DOHH2 (cell line): ENCODE data around the gene ANO8.
A peak's percentile ranks its signal among the peaks of the same experiment; 100 is the strongest.

Source experiments
- H3F3A ChIP-seq: fragments of 200-600 bp; sonication (generic), shearing (Covaris generic); 2 replicates; pipeline ENCODE4 v1.6.0; 2016; ENCODE audit warnings: antibody characterized with exemption, mild to moderate bottlenecking; ENCODE audit not compliant: control insufficient read depth, insufficient read depth
- H3K27ac ChIP-seq: fragments of 200-600 bp; sonication (generic); 2 replicates; pipeline ENCODE4 v1.5.1; 2014; ENCODE audit warnings: low read depth, mild to moderate bottlenecking, low read length, moderate library complexity
- H3K27me3 ChIP-seq: fragments of 200-600 bp; sonication (generic); 2 replicates; pipeline ENCODE4 v1.6.1; 2014; ENCODE audit warnings: mild to moderate bottlenecking, low read length, mixed read lengths; ENCODE audit not compliant: control insufficient read depth
- H3K36me3 ChIP-seq: fragments of 200-600 bp; sonication (generic); 2 replicates; pipeline ENCODE4 v1.6.1; 2014; ENCODE audit warnings: mild to moderate bottlenecking, low read length, moderate library complexity, mixed read lengths; ENCODE audit not compliant: control insufficient read depth
- H3K4me1 ChIP-seq: fragments of 200-600 bp; sonication (generic); 2 replicates; pipeline ENCODE4 v1.6.1; 2014; ENCODE audit warnings: mild to moderate bottlenecking, low read length, mixed read lengths; ENCODE audit not compliant: control insufficient read depth
- H3K4me2 ChIP-seq: fragments of 200-600 bp; sonication (generic); 2 replicates; pipeline ENCODE4 v1.6.0; 2014; ENCODE audit warnings: mild to moderate bottlenecking, low read length, moderate library complexity
- H3K4me3 ChIP-seq: fragments of 200-600 bp; sonication (generic); 2 replicates; pipeline ENCODE4 v1.5.1; 2014; ENCODE audit warnings: mild to moderate bottlenecking, low read length, mixed read lengths
- H3K79me2 ChIP-seq: fragments of 200-600 bp; sonication (generic); 2 replicates; pipeline ENCODE4 v1.6.1; 2014; ENCODE audit warnings: mild to moderate bottlenecking, low read length, mixed read lengths; ENCODE audit not compliant: control insufficient read depth
- H3K9me2 ChIP-seq: fragments of 200-600 bp; sonication (generic); replicated peaks from 2 replicates; pipeline ENCODE4 v1.6.1; 2014; ENCODE audit warnings: mild to moderate bottlenecking, low read length, mixed read lengths; ENCODE audit not compliant: control insufficient read depth
- H3K9me3 ChIP-seq: fragments of 200-600 bp; sonication (generic); 2 replicates; pipeline ENCODE4 v1.6.1; 2014; ENCODE audit warnings: antibody characterized with exemption, low read length, mixed read lengths; ENCODE audit not compliant: control insufficient read depth, insufficient read depth
- H4K20me1 ChIP-seq: fragments of 200-600 bp; sonication (generic); 2 replicates; pipeline ENCODE4 v1.6.0; 2014; ENCODE audit warnings: low read depth, mild to moderate bottlenecking, antibody characterized with exemption, low read length, moderate library complexity; ENCODE audit not compliant: control insufficient read depth, insufficient read depth
- EZH2phosphoT487 ChIP-seq: fragments of 200-600 bp; sonication (generic); IDR thresholded peaks from 2 replicates; pipeline ENCODE4 v1.6.1; 2017; ENCODE audit warnings: borderline replicate concordance, mild to moderate bottlenecking, antibody characterized with exemption, low read length, moderate library complexity, mixed read lengths
- TF ChIP-seq, protein P1 (sequence below): fragments of 200-600 bp; sonication (generic); IDR thresholded peaks from one replicate; pipeline ENCODE4 v1.5.1; 2014; ENCODE audit warnings: antibody characterized with exemption, mild to moderate bottlenecking, low read depth, low read length; ENCODE audit not compliant: poor library complexity, severe bottlenecking

Gene ANO8

GRCh38 chr19:17330262-17331044, 4.2 kb downstream of the ANO8 start:
- Histone ChIP-seq H3K4me1 (peaks cover 31% of the 10 kb centered on the region), H3K79me2 (no peaks in the 10 kb centered on the region), H4K20me1 (no peaks in the 10 kb centered on the region), H3K27ac (no peak overlapping the region), H3K9me2 (no peaks in the 10 kb centered on the region), H3K9me3 (peaks cover 10% of the 10 kb centered on the region; the same call in 1 of the 2 replicates), H3K27me3 (peaks cover 8% of the 10 kb centered on the region), H3K4me3 (no peak overlapping the region), H3K4me2 (no peak overlapping the region), H3F3A (peaks cover 10% of the 10 kb centered on the region), H3K36me3 (peaks cover 4% of the 10 kb centered on the region; the same call in 1 of the 2 replicates)
- TF ChIP-seq, protein P1, sequence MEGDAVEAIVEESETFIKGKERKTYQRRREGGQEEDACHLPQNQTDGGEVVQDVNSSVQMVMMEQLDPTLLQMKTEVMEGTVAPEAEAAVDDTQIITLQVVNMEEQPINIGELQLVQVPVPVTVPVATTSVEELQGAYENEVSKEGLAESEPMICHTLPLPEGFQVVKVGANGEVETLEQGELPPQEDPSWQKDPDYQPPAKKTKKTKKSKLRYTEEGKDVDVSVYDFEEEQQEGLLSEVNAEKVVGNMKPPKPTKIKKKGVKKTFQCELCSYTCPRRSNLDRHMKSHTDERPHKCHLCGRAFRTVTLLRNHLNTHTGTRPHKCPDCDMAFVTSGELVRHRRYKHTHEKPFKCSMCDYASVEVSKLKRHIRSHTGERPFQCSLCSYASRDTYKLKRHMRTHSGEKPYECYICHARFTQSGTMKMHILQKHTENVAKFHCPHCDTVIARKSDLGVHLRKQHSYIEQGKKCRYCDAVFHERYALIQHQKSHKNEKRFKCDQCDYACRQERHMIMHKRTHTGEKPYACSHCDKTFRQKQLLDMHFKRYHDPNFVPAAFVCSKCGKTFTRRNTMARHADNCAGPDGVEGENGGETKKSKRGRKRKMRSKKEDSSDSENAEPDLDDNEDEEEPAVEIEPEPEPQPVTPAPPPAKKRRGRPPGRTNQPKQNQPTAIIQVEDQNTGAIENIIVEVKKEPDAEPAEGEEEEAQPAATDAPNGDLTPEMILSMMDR: no peak

DNA sequence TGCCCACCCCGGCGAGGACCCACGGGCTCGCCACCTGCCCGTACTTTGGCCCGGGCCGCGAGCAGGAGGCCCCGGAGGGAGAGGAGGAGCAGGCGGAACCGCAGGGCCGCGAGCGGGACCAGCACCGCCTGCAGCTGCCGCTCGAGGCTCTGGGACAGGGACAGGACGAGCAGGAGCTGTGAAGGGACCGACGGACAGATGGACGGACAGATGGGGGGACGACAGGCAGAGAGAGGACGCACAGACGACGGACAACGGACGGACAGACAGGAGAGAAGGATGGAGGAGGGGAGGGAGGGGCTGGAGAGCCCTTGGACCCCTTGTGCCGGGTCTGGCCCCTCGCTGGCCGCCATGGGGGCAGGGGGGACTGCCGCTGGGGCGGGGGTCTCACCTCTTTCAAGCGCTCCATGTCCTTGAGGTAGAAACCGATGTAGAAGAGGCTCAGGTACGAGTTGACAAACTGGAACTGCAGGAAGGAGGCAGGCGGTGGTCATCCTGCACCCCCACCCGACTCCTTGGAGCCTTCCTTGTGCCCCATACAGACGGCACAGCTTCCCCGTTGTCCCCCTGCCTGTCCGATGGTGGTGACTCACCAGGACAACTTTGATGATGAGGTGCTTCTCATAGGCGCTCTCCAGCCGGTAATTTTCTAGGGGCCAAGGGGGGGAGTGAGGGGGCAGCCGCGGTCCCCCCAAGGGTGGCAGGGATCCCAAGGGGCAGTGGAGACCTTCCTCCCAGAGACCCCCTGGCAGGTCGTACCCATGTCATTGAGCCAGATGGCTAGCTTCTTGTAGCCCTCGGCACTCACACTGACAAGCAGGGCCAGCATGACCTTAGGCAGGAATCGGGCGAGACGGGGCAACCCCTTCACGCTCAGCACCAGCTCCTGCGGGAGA, 5.0 kb downstream of the ANO8 start:
- no peak for TF ChIP-seq EZH2phosphoT487
- TF ChIP-seq, protein P1: no peak
- H3K9me2 ChIP-seq: no peaks in the 10 kb centered on the region
- H3K4me1 ChIP-seq: peaks cover 24% of the 10 kb centered on the region
- H3K36me3 ChIP-seq: peaks cover 4% of the 10 kb centered on the region; the same call in 1 of the 2 replicates
- peak overlapping the region; percentile 57 for H3K4me2 ChIP-seq
- H3K27ac ChIP-seq: no peak overlapping the region
- H3K4me3 ChIP-seq: no peak overlapping the region
- peaks cover 8% of the 10 kb centered on the region for H3K27me3 ChIP-seq
- no peaks in the 10 kb centered on the region for H3K79me2 ChIP-seq
- H3K9me3 ChIP-seq: peaks cover 10% of the 10 kb centered on the region; the same call in 1 of the 2 replicates
- H4K20me1 ChIP-seq: no peaks in the 10 kb centered on the region
- H3F3A ChIP-seq: peaks cover 5% of the 10 kb centered on the region

DNA sequence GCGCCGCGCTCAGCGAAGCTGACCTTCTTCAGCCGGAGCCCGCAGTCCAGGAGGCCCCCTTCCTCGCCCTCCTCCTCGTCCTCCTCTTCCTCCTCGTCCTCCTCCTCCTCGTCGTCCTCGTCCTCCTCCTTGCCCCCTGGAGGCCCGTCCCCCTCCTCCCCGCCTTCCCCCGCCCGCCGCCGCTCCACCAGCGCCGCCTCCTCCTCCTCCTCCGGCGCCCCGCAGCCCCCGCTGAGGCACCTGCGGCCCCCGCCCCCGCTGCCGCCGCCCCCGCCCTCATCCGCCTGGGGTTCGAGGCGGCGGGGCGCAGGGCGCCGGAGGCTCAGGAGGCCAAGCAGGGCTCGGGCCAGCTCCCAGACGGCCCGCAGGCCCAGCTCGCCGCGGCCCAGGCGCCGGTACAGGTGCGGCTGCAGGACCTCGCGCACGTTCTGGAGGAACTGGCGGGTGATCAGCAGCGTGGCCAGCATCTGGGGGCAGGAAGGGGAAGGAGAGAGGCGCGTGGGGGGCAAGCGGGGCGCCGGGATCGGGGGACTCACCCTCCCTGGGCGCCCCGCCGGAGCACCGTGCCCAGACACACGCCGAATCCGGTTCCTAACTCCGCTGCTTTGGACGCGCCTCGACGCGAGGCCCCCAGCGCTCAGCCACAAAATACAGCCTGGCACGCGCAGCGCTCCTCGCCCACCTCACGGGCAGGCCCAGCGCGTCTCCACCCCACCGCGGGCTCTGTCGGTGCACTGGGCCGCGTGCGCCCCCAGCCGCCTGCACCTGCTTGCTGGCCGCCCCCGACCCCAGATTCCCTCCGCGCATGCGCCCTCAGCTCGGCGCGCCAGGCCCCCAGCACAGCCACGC, 5.9 kb downstream of the ANO8 start:
- H3K27me3 ChIP-seq: peaks cover 8% of the 10 kb centered on the region
- peaks cover 23% of the 10 kb centered on the region for H3K4me1 ChIP-seq
- H3K4me3 ChIP-seq: peak overlapping the region; percentile 49
- peaks cover 10% of the 10 kb centered on the region; the same call in 1 of the 2 replicates for H3K9me3 ChIP-seq
- no peak for TF ChIP-seq EZH2phosphoT487
- TF ChIP-seq, protein P1: no peak
- no peaks in the 10 kb centered on the region for H3K79me2 ChIP-seq
- peaks cover 4% of the 10 kb centered on the region; the same call in 1 of the 2 replicates for H3K36me3 ChIP-seq
- peak overlapping the region; percentile 57 for H3K4me2 ChIP-seq
- no peaks in the 10 kb centered on the region for H3K9me2 ChIP-seq
- H3F3A ChIP-seq: peaks cover 5% of the 10 kb centered on the region
- H4K20me1 ChIP-seq: no peaks in the 10 kb centered on the region
- H3K27ac ChIP-seq: no peak overlapping the region
